GM12864 (cell line): Measurements from ENCODE around the gene KCTD16.

Experiments
- DNase-seq: peaks from one replicate; pipeline ENCODE4 v3.0.0-alpha.2; 2011; ENCODE audit warnings: low read depth
- H3K4me3 ChIP-seq: 2 replicates; pipeline ENCODE4 v1.5.1; 2011; ENCODE audit warnings: mild to moderate bottlenecking, low read depth, low read length, control low read depth
- CTCF ChIP-seq: IDR thresholded peaks from 2 replicates; pipeline ENCODE4 v1.5.1; 2011; ENCODE audit warnings: low read depth, mild to moderate bottlenecking, moderate library complexity, low read length, control low read depth, inconsistent platforms; ENCODE audit errors: missing control alignments

The KCTD16 gene

GRCh38 chr5:144308174-144308573 lies 137.5 kb downstream of the KCTD16 start:
- H3K4me3 ChIP-seq, result no peak overlapping the region
- DNase-seq, result no peak
- no peak for TF ChIP-seq CTCF

GRCh38 chr5:144308906-144309670 lies 138.4 kb downstream of the KCTD16 start:
- H3K4me3 ChIP-seq, result no peak overlapping the region
- TF ChIP-seq CTCF, result no peak
- no peak for DNase-seq

GRCh38 chr5:144310621-144311020 lies 139.9 kb downstream of the KCTD16 start:
- no peak overlapping the region for H3K4me3 ChIP-seq
- no peak for DNase-seq
- TF ChIP-seq CTCF, result no peak

GRCh38 chr5:144313147-144313726 lies 142.6 kb downstream of the KCTD16 start:
- TF ChIP-seq CTCF, result no peak
- DNase-seq, result no peak
- no peak overlapping the region for H3K4me3 ChIP-seq

GRCh38 chr5:144315026-144315425 lies 144.4 kb downstream of the KCTD16 start:
- no peak overlapping the region for H3K4me3 ChIP-seq
- TF ChIP-seq CTCF, result no peak
- no peak for DNase-seq

GRCh38 chr5:144315994-144316634 lies 145.4 kb downstream of the KCTD16 start:
- H3K4me3 ChIP-seq, result no peak overlapping the region
- no peak for DNase-seq
- TF ChIP-seq CTCF, result no peak
